HG03108 (cell line): ENCODE measurements around the gene CFAP410.
A peak's percentile ranks its signal among the peaks of the same experiment; 100 is the strongest.
"Not testable (repeated sequence)": the region's sequence is repeated elsewhere in the genome, so short reads cannot be mapped to it uniquely, and the experiment has no call there.

Experiments
- ATAC-seq: cut with Tn5 transposase; IDR thresholded peaks from one replicate; pipeline ENCODE4 v1.9.1; 2021; ENCODE audit warnings: moderate library complexity; ENCODE audit not compliant: unreplicated experiment

Gene CFAP410

GRCh38 chr21:44370027-44370735 lies 31.0 kb upstream of the CFAP410 start:
- no peak for ATAC-seq

- ATAC-seq = no peak
Observed at GRCh38 chr21:44368711-44369446, 29.7 kb upstream of the CFAP410 start.

GRCh38 chr21:44366586-44367211 lies 27.5 kb upstream of the CFAP410 start:
- ATAC-seq = no peak

GRCh38 chr21:44365967-44366585 lies 26.9 kb upstream of the CFAP410 start:
- ATAC-seq = no peak

- no peak for ATAC-seq
Observed at GRCh38 chr21:44365251-44365966, 26.2 kb upstream of the CFAP410 start.

- ATAC-seq = no peak
Observed at GRCh38 chr21:44364151-44365053, 25.2 kb upstream of the CFAP410 start.

- ATAC-seq = no peak
Observed at GRCh38 chr21:44363278-44363677, 24.1 kb upstream of the CFAP410 start.

- ATAC-seq = not testable (repeated sequence)
Observed at GRCh38 chr21:44361903-44362302, 22.7 kb upstream of the CFAP410 start.

- ATAC-seq = no peak
Observed at GRCh38 chr21:44360159-44360558, 21.0 kb upstream of the CFAP410 start.

- no peak for ATAC-seq
Observed at GRCh38 chr21:44359396-44359795, 20.2 kb upstream of the CFAP410 start.

GRCh38 chr21:44357064-44357837 lies 18.1 kb upstream of the CFAP410 start:
- no peak for ATAC-seq

GRCh38 chr21:44356636-44357035 lies 17.4 kb upstream of the CFAP410 start:
- ATAC-seq = no peak

GRCh38 chr21:44356160-44356559 lies 17.0 kb upstream of the CFAP410 start:
- no peak for ATAC-seq

- ATAC-seq = peak; percentile 41
Observed at GRCh38 chr21:44354775-44355771, 15.9 kb upstream of the CFAP410 start.

GRCh38 chr21:44354001-44354405 lies 14.8 kb upstream of the CFAP410 start:
- no peak for ATAC-seq

- peak; percentile 42 for ATAC-seq
Observed at GRCh38 chr21:44353191-44353970, 14.2 kb upstream of the CFAP410 start, which contains the start of gene TRPM2. TSS of gene TRPM2 (plus strand) at chr21:44353621. CDS start at chr21:44353701, 80 bp downstream.

- ATAC-seq = no peak
Observed at GRCh38 chr21:44352253-44352860, 13.2 kb upstream of the CFAP410 start.
